Activated T-helper 9 cell treated with anti-CD3 and anti-CD28 coated beads, Interleukin-2, amount 50 U/mL, for 16 hours (primary cell): ENCODE measurements around the gene SLC38A5.
"Not testable (repeated sequence)": the region's sequence is repeated elsewhere in the genome, so short reads cannot be mapped to it uniquely, and the experiment has no call there.

Experiments
- DNase-seq: peaks from one replicate; pipeline ENCODE4 v3.0.0-alpha.2; 2020; ENCODE audit warnings: low read depth

The SLC38A5 gene

GRCh38 chrX:48470110-48470832 is at the start of gene SLC38A5:
Gene SLC38A5, minus strand, starts transcription at chrX:48470260. Its CDS starts 2,336 bp downstream, at chrX:48467924.
- DNase-seq: no peak

GRCh38 chrX:48519481-48519880 is 49.4 kb upstream of the SLC38A5 start:
- not testable (repeated sequence) for DNase-seq

GRCh38 chrX:48516987-48517386 is 46.9 kb upstream of the SLC38A5 start:
- DNase-seq: no peak

- no peak for DNase-seq
Measured at GRCh38 chrX:48516285-48516684, 46.2 kb upstream of the SLC38A5 start.

- no peak for DNase-seq
Measured at GRCh38 chrX:48515842-48516241, 45.8 kb upstream of the SLC38A5 start.

- no peak for DNase-seq
Measured at GRCh38 chrX:48514868-48515460, 44.9 kb upstream of the SLC38A5 start.

- no peak for DNase-seq
Measured at GRCh38 chrX:48514126-48514806, 44.2 kb upstream of the SLC38A5 start.

- DNase-seq: no peak
Measured at GRCh38 chrX:48513670-48514069, 43.6 kb upstream of the SLC38A5 start.

- DNase-seq: no peak
Measured at GRCh38 chrX:48512371-48512935, 42.4 kb upstream of the SLC38A5 start.

GRCh38 chrX:48511560-48511959 is 41.5 kb upstream of the SLC38A5 start:
- no peak for DNase-seq

- DNase-seq: no peak
Measured at GRCh38 chrX:48509619-48510018, 39.6 kb upstream of the SLC38A5 start.

GRCh38 chrX:48509245-48509590 is 39.2 kb upstream of the SLC38A5 start:
- DNase-seq: no peak

- peak; percentile 69 for DNase-seq
Measured at GRCh38 chrX:48508400-48509244, 38.6 kb upstream of the SLC38A5 start, which contains the start of gene PORCN. Gene PORCN, plus strand, starts transcription at chrX:48508992. Its CDS starts 829 bp downstream, at chrX:48509821.

GRCh38 chrX:48507246-48507645 is 37.2 kb upstream of the SLC38A5 start:
- no peak for DNase-seq

GRCh38 chrX:48505481-48505880 is 35.4 kb upstream of the SLC38A5 start:
- no peak for DNase-seq

GRCh38 chrX:48504261-48504660 is 34.2 kb upstream of the SLC38A5 start:
- DNase-seq: no peak

GRCh38 chrX:48498374-48498809 is 28.3 kb upstream of the SLC38A5 start:
- DNase-seq: no peak

- DNase-seq: no peak
Measured at GRCh38 chrX:48497871-48498270, 27.8 kb upstream of the SLC38A5 start.

GRCh38 chrX:48496660-48497059 is 26.6 kb upstream of the SLC38A5 start:
- no peak for DNase-seq

GRCh38 chrX:48493890-48494364 is 23.9 kb upstream of the SLC38A5 start:
- DNase-seq: no peak

- DNase-seq: no peak
Measured at GRCh38 chrX:48492293-48492910, 22.3 kb upstream of the SLC38A5 start.
